ENCODE measurements around the gene GABPB1.

GABPB1 gene

GRCh38 chr15:50247819-50248655 lies 107.0 kb downstream of the GABPB1 start:
- in situ Hi-C loops (cut with MboI; ENCODE audit: low sequenced_read_pairs): no loop called here

DNA sequence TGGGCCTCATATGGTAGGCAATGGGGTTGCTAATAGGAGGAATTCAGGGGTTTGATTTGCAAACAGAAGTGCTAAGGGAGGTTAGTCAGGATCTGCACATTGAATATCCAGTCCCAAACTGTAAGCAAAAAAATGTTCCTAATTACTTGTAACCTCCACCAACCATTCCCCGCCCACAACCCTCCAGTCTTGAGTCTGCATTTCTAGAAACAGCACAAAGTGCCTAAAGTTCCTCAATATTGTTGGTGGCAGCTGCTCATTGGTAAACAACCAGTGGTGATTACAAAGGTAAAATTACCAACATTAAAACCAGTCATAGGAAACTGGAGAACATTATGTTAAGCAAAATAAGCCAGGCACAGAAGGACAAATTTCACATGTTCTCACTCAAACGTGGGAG lies 108.4 kb downstream of the GABPB1 start:
- in situ Hi-C loops (cut with MboI; ENCODE audit: low sequenced_read_pairs): no loop called here

DNA sequence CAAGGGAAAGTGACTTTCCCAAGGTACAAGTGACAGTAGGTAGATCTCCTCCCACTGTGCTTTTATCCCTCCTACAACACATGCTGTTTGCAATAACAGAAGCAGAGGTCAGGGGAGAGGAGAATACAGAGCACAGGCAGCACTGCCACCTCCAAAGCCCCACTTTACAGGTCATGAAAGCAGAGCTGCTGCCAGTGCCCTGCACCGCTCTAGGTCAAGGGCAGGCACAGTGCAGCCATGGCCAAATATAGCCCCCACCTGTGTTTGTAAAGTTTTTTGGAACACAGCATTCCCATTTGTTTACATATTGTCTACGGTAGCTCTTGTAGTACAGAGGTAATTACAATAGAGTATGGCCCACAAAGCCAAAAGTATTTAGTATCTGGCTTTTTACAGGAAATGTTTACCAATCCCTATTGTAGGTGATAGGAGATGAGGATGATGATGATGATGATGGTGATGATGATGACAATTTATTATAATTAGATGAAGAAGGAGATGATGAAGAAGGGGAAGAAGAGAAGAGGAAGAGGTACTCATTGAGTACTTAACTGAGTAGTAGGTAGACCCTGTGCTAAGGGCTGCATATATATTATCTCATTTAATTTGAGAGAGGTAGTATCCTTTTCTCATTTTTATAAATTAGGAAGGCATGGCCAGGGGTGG lies 109.9 kb downstream of the GABPB1 start:
- in situ Hi-C loops (cut with MboI; ENCODE audit: low sequenced_read_pairs): no loop called here

- in situ Hi-C loops (cut with MboI; ENCODE audit: low sequenced_read_pairs): no loop called here
Measured at GRCh38 chr15:50244153-50244552, 110.8 kb downstream of the GABPB1 start.

DNA sequence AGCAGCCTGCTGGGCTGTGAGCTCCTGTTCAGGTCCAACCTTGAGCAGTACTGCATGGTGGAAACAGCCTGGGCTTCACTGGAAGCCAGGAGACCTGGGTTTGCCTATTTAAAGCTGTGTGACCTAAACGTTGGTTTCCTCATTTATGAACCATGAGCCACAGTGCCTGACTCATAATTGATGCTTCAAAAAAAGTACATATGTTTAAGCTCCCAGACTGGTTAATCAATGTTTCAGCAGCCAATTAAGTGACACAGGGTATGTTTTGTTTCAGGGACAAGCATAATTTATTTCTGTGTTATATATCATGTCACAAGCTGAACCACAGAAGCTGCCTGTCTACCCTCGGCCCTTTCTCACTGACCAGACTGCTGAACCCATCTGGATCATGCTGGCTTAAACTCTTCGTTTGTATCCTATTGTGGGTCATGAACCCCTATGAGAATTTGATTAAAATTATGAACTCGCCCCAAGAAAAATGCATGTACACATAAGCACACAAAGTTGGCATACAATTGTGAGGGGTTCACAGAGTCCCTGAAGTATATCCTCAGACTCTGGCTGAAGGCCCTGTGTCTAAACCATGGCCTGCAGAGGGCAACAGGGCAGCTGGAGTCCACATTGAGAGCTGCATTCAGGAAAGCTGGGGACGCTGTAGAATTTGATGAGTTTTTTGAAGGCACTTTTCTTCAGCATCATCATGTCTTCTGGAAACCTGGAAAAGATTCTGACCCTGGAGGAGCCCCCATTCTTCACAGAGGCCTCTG lies 113.1 kb downstream of the GABPB1 start:
- in situ Hi-C loops (cut with MboI; ENCODE audit: low sequenced_read_pairs): no loop called here

- in situ Hi-C loops (cut with MboI; ENCODE audit: low sequenced_read_pairs): no loop called here
Measured at GRCh38 chr15:50238255-50238654, 116.7 kb downstream of the GABPB1 start.

DNA sequence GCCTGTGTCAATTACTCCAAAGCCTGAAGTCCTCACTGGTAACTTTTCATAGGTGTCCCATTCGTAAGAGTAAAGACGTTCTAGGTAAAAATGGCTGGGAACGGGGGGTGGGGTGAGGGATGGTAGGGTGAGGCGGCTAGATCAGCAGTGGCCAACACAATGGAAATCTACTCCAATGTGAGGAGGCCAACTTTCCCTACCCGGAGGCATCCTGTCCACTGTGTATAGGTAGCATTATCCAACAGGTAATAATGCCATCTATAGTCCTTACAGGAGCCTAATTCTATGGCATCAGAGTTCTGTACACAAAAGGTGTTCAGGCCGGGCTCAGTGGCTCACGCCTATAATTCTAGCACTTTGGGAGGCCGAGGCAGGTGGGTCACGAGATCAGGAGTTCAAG lies 118.6 kb downstream of the GABPB1 start:
- in situ Hi-C loops (cut with MboI; ENCODE audit: low sequenced_read_pairs): no loop called here

DNA sequence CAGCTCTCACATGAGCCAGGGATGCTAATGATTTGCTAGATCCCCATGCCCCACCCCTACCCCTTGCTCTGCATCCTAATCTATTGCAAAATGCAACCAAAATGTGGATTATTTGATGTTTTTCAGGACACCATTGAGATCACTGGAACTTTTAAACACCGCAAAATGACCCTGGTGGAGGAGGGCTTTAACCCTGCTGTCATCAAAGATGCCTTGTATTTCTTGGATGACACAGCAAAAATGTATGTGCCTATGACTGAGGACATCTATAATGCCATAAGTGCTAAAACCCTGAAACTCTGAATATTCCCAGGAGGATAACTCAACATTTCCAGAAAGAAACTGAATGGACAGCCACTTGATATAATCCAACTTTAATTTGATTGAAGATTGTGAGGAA lies 119.2 kb downstream of the GABPB1 start:
- in situ Hi-C loops (cut with MboI; ENCODE audit: low sequenced_read_pairs): no loop called here

GRCh38 chr15:50234764-50235163 lies 120.2 kb downstream of the GABPB1 start:
- in situ Hi-C loops (cut with MboI; ENCODE audit: low sequenced_read_pairs): no loop called here

GRCh38 chr15:50233192-50233736 lies 121.7 kb downstream of the GABPB1 start:
- in situ Hi-C loops (cut with MboI; ENCODE audit: low sequenced_read_pairs): no loop called here

GRCh38 chr15:50232791-50233190 lies 122.2 kb downstream of the GABPB1 start:
- in situ Hi-C loops (cut with MboI; ENCODE audit: low sequenced_read_pairs): no loop called here

DNA sequence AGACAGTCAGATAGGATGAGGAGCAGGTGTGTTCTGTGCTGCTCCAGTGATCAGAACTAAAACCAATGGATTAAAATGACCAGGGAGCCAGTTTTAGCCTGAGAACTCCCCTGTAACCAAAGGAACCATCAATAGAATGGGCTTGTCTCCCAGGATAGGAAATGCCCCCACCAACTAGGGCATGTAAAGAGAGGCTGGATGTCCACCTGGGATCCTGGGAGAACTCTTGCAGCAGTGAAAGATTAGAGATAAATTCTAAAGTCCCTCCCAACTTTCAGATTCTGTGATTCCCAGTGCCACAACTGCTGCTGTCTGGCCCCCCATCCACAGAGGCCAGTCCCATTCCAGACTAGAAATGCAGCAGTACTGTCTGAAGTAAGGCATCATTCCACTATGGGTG lies 123.2 kb downstream of the GABPB1 start:
- in situ Hi-C loops (cut with MboI; ENCODE audit: low sequenced_read_pairs): no loop called here

GRCh38 chr15:50229336-50229735 lies 125.7 kb downstream of the GABPB1 start:
- in situ Hi-C loops (cut with MboI; ENCODE audit: low sequenced_read_pairs): no loop called here

- in situ Hi-C loops (cut with MboI; ENCODE audit: low sequenced_read_pairs): no loop called here
Measured at GRCh38 chr15:50228866-50229265, 126.1 kb downstream of the GABPB1 start.

- in situ Hi-C loops (cut with MboI; ENCODE audit: low sequenced_read_pairs): no loop called here
Measured at GRCh38 chr15:50227076-50227475, 127.9 kb downstream of the GABPB1 start.

- in situ Hi-C loops (cut with MboI; ENCODE audit: low sequenced_read_pairs): no loop called here
Measured at GRCh38 chr15:50225938-50226337, 129.1 kb downstream of the GABPB1 start.
